HG03175 (cell line): Measurements from ENCODE around the gene MINDY3.
"Not testable (repeated sequence)": the region's sequence is repeated elsewhere in the genome, so short reads cannot be mapped to it uniquely, and the experiment has no call there.

Experiments used
- ATAC-seq: cut with Tn5 transposase; IDR thresholded peaks from one replicate; pipeline ENCODE4 v1.9.1; 2021; ENCODE audit warnings: mild to moderate bottlenecking, moderate library complexity; ENCODE audit not compliant: unreplicated experiment

MINDY3 gene

GRCh38 chr10:15781381-15781960, 78.8 kb downstream of the MINDY3 start:
- no peak for ATAC-seq

GRCh38 chr10:15780353-15781135, 79.8 kb downstream of the MINDY3 start:
- ATAC-seq, result no peak

- no peak for ATAC-seq
These were observed 84.8 kb downstream of the MINDY3 start for GRCh38 chr10:15775513-15775912.

GRCh38 chr10:15774534-15774933, 85.8 kb downstream of the MINDY3 start:
- ATAC-seq, result not testable (repeated sequence)

GRCh38 chr10:15764892-15765454, 95.3 kb downstream of the MINDY3 start:
- ATAC-seq, result no peak

GRCh38 chr10:15763006-15763405, 97.3 kb downstream of the MINDY3 start:
- no peak for ATAC-seq

GRCh38 chr10:15762239-15762638, 98.1 kb downstream of the MINDY3 start:
- not testable (repeated sequence) for ATAC-seq

- not testable (repeated sequence) for ATAC-seq
These were observed 99.1 kb downstream of the MINDY3 start for GRCh38 chr10:15761224-15761623.

- ATAC-seq, result no peak
These were observed 99.6 kb downstream of the MINDY3 start for GRCh38 chr10:15760681-15761080.

- no peak for ATAC-seq
These were observed 101.0 kb downstream of the MINDY3 start for GRCh38 chr10:15759265-15759664.

GRCh38 chr10:15758618-15759017, 101.7 kb downstream of the MINDY3 start:
- ATAC-seq, result no peak

- no peak for ATAC-seq
These were observed 105.4 kb downstream of the MINDY3 start for GRCh38 chr10:15754937-15755336.

GRCh38 chr10:15751046-15751445, 109.3 kb downstream of the MINDY3 start:
- no peak for ATAC-seq

GRCh38 chr10:15748126-15748525, 112.2 kb downstream of the MINDY3 start:
- ATAC-seq, result no peak

GRCh38 chr10:15747632-15748031, 112.7 kb downstream of the MINDY3 start:
- ATAC-seq, result no peak

GRCh38 chr10:15745751-15746150, 114.6 kb downstream of the MINDY3 start:
- no peak for ATAC-seq

GRCh38 chr10:15744217-15744865, 116.0 kb downstream of the MINDY3 start:
- ATAC-seq, result peak; percentile 69

GRCh38 chr10:15743443-15743842, 116.9 kb downstream of the MINDY3 start:
- no peak for ATAC-seq

GRCh38 chr10:15742836-15743235, 117.5 kb downstream of the MINDY3 start:
- no peak for ATAC-seq

GRCh38 chr10:15742102-15742501, 118.2 kb downstream of the MINDY3 start:
- ATAC-seq, result no peak

GRCh38 chr10:15741581-15741980, 118.7 kb downstream of the MINDY3 start:
- ATAC-seq, result no peak

GRCh38 chr10:15740261-15740660, 120.0 kb downstream of the MINDY3 start:
- no peak for ATAC-seq
